Activated naive CD4-positive, alpha-beta T cell treated with anti-CD3 and anti-CD28 coated beads, Interleukin-2, amount 10 ng/mL, durations not matched to agents 7 days and 5 days (primary cell): Measurements from ENCODE around the gene SPDYE6.
A peak's percentile ranks its signal among the peaks of the same experiment; 100 is the strongest.
"Not testable (repeated sequence)": the region's sequence is repeated elsewhere in the genome, so short reads cannot be mapped to it uniquely, and the experiment has no call there.

Experiments used
- CTCF ChIA-PET: fragments of 350-600 bp; sonication (Branson Sonifier 250); formaldehyde crosslinking; loops from one replicate; lab custom pipeline; 2021; ENCODE audit warnings: antibody characterized with exemption; lab: Charles Lee
- DNase-seq: peaks from one replicate; pipeline ENCODE4 v3.0.0-alpha.2; 2020
- H3K27ac Mint-ChIP-seq: one replicate; pipeline ENCODE4 v1.8.0; 2021; ENCODE audit warnings: mild to moderate bottlenecking, moderate library complexity, mixed read lengths
- H3K27me3 Mint-ChIP-seq: one replicate; pipeline ENCODE4 v1.8.0; 2021; ENCODE audit warnings: mild to moderate bottlenecking, mixed read lengths
- H3K36me3 Mint-ChIP-seq: one replicate; pipeline ENCODE4 v1.8.0; 2021; ENCODE audit warnings: mixed read lengths
- H3K4me1 Mint-ChIP-seq: one replicate; pipeline ENCODE4 v1.8.0; 2021; ENCODE audit warnings: mixed read lengths
- H3K4me3 Mint-ChIP-seq: one replicate; pipeline ENCODE4 v1.8.0; 2021; ENCODE audit warnings: mild to moderate bottlenecking, moderate library complexity, mixed read lengths
- H3K9me3 Mint-ChIP-seq: one replicate; pipeline ENCODE4 v1.8.0; 2021; ENCODE audit warnings: mixed read lengths

SPDYE6 gene

DNA sequence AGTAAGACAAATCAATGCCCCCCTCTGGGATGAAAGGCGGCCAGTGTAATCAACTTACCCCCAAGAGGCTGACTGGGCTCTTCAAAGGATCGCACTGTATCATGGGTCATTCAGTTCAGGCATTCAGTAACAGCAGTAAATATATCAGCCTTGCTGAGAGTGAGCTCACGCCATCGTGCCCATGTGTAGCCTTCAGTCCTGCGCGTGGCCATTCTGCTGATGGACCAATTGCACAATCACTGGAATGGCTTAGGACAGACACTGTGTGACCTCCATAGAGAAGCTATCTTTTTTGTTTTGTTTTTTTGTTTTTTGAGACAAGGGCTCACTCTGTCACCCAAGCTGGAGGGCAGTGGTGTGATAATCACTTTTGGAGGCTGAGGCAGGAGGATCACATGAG is 30.8 kb upstream of the SPDYE6 start:
- no peak overlapping the region for H3K4me3 Mint-ChIP-seq
- no peaks in the 10 kb centered on the region for H3K9me3 Mint-ChIP-seq
- H3K27me3 Mint-ChIP-seq = no peaks in the 10 kb centered on the region
- H3K27ac Mint-ChIP-seq = no peak overlapping the region
- H3K36me3 Mint-ChIP-seq = peaks cover 10% of the 10 kb centered on the region
- CTCF ChIA-PET = interaction anchor here (7.9 kb wide), 1 partner anchor 106 kb away, joined by 78 read pairs; no protein-coding TSS in a partner anchor
- DNase-seq = no peak
- H3K4me1 Mint-ChIP-seq = no peaks in the 10 kb centered on the region

DNA sequence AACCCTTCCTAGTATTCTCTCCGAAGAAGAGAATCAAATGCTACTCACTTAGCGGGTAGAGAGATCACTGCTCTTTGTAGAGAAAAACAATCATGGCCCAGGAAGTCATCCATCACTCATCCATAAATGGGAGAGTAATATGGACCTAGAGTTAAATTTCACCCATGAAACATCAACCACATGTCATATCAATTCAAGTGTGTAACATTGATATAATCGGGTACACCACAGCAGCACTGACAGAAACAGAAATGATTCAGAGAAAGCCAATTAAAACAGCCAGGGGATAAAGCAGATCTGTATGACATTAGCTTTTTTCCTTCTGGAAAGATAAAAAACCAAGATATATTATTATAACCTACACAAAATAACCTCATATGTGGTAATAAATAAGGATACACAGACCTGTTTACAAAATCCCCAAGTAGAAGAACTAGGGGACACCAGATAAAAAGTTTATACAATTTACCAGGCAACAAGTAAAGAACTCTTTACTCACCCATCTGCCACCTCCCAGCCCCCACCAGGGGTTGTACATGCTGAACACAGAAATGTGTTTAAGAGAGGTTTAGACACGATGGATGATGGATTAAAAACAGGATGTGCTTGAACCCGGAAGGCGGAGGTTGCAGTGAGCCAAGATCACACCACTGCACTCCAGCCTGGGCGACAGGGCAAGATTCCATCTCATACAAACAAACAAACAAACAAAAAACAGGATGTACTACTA is 25.6 kb upstream of the SPDYE6 start:
- H3K36me3 Mint-ChIP-seq = peaks cover 30% of the 10 kb centered on the region
- CTCF ChIA-PET = interaction anchor here (1.5 kb wide), 1 partner anchor 10 kb away, joined by 3 read pairs; no protein-coding TSS in a partner anchor
- H3K27me3 Mint-ChIP-seq, H3K4me1 Mint-ChIP-seq, H3K4me3 Mint-ChIP-seq, H3K9me3 Mint-ChIP-seq, H3K27ac Mint-ChIP-seq, DNase-seq: not testable (repeated sequence)

DNA sequence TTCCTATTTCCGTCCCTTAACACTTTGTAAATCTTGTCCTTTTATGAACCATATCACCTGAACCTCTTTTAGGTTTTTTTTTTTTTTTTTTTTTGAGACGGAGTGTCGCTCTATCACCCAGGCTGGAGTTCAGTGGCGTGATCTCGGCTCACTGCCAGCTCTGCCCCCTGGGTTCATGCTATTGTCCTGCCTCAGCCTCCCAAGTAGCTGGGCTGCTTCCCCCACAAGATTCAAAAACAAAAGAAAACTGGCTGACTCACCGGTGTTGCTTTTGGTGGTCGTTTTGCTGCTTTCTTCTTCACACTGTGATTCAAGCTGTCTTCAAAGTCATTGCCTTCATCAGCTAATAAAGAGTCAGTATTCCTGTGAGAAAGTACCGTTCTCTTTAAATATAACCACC is 24.6 kb upstream of the SPDYE6 start:
- H3K27me3 Mint-ChIP-seq, DNase-seq, H3K4me3 Mint-ChIP-seq, H3K9me3 Mint-ChIP-seq, H3K27ac Mint-ChIP-seq, H3K4me1 Mint-ChIP-seq: not testable (repeated sequence)
- peaks cover 32% of the 10 kb centered on the region for H3K36me3 Mint-ChIP-seq
- CTCF ChIA-PET = interaction anchor here (1.5 kb wide), 1 partner anchor 11 kb away, joined by 3 read pairs; no protein-coding TSS in a partner anchor

DNA sequence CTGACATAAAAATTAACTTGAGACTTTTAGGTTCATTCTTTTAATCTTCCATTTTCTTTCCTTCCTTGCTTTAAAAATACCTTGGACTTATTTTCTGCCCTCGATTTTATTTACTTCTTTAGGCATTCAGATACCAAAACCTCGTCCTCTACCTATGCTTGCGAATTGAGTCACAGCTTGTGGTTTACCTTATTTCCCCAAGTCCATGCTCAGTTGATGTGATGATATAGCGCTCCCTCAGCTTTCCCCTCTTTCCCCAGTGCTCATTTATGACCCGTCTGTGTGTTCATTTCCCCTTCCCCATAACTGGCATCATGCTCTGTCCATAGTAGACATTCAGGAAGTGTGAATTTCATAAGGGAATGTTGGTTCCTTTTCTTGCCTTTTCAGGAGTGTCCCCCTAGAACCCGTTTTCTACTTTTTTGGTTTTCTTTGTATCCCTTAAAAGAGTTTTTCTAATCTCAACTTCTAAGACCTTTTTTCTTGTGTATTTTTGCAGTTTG is 20.8 kb upstream of the SPDYE6 start:
- Mint-ChIP-seq H3K4me1 (peaks cover 2% of the 10 kb centered on the region), H3K9me3 (no peaks in the 10 kb centered on the region), H3K36me3 (peaks cover 33% of the 10 kb centered on the region), H3K27me3 (no peaks in the 10 kb centered on the region), H3K27ac (no peak overlapping the region), H3K4me3 (no peak overlapping the region)
- DNase-seq = no peak
- CTCF ChIA-PET = no interaction called here

DNA sequence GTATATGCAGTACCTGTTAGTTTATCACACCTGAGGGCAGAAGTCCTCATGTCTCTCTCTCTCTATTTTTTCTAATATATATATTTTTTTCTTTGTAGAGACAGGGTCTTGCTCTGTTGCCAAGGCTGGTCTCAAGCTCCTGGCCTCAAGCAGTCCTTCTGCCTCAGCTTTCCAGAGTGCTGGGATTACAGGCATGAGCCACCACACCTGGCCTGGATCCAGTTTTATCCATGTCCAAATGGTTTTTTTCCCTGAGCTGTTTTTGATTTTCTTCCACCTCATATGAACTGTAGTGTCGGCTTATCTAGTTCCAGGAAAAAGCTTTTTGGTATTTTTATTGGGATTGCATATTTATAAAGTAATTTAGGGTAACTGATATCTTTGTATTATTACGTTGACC is 16.6 kb upstream of the SPDYE6 start:
- H3K9me3 Mint-ChIP-seq, H3K4me1 Mint-ChIP-seq, H3K27me3 Mint-ChIP-seq, H3K4me3 Mint-ChIP-seq, DNase-seq, H3K27ac Mint-ChIP-seq, CTCF ChIA-PET: not testable (repeated sequence)
- peaks cover 37% of the 10 kb centered on the region for H3K36me3 Mint-ChIP-seq

DNA sequence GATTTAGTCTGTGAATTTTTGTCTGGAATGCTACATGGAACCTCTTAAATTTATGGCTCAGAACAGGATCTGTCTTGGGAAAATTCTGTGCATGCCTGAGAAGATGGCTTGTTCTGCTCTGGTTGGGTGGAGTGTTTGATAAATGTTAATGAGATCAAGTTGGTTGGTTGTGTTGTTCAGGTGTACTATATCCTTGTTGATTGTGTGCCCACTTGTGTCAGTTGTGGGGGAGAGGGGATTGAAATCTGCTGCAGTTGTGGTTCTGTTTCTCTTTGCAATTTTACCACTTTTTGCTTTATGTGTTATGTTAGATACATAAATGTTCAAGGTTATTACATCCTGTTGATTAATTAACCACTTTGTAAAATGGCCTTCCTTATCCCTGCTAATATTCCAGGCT is 13.8 kb upstream of the SPDYE6 start:
- DNase-seq, H3K27ac Mint-ChIP-seq, H3K4me3 Mint-ChIP-seq, H3K9me3 Mint-ChIP-seq, CTCF ChIA-PET, H3K27me3 Mint-ChIP-seq: not testable (repeated sequence)
- H3K4me1 Mint-ChIP-seq = peaks cover 11% of the 10 kb centered on the region
- H3K36me3 Mint-ChIP-seq = peaks cover 35% of the 10 kb centered on the region

DNA sequence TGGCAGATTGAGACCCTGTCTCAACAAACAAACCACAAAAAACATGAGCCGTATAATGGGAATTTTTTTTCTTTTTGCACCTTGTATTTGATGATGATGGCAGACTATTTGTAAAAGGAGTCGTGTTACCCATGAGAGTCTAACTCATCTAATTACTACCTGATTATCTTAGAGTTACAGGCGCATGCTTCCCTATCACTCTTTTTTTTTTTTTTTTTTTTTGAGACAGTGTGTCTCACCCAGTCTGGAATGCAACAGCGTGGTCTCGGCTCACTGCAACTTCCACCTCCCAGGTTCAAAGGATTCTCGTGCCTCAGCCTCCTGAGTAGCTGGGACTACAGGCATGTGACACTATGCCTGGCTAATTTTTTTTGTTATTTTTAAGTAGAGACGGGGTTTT is 9.1 kb upstream of the SPDYE6 start:
- H3K36me3 Mint-ChIP-seq = peaks cover 25% of the 10 kb centered on the region
- H3K9me3 Mint-ChIP-seq, CTCF ChIA-PET, H3K27ac Mint-ChIP-seq, DNase-seq, H3K27me3 Mint-ChIP-seq: not testable (repeated sequence)
- H3K4me1 Mint-ChIP-seq = peaks cover 22% of the 10 kb centered on the region
- peak overlapping the region; percentile 44 for H3K4me3 Mint-ChIP-seq

DNA sequence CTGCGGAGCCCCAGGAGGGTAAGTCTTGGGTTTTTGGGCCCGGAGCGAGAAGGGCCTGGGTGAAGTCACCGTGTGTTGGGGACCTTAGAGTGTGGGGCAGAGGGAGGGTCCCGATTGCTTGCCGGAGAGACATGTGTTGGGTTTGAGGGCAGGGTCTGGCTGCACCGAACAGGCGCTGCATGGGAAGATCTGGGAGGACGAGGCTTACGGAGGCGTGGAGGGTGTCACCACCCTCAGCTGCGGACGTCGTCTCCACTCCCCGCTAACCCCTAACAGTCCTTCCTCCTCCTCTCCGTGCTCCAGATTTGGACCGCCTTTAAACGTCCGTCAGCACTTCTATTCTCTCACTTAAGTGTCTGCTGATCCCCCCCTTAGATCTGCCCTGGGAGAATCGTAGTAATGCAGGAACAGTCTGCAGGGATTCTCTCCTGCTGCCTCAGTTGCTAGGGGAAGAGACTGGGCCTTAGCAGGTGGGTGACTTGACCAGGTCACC is 8.2 kb upstream of the SPDYE6 start:
- H3K9me3 Mint-ChIP-seq, CTCF ChIA-PET, H3K27me3 Mint-ChIP-seq: not testable (repeated sequence)
- Mint-ChIP-seq H3K36me3 (peaks cover 19% of the 10 kb centered on the region), H3K4me1 (peaks cover 18% of the 10 kb centered on the region), H3K4me3 (peak overlapping the region; percentile 93), H3K27ac (peak overlapping the region; percentile 84)
- DNase-seq = peak; percentile 22

DNA sequence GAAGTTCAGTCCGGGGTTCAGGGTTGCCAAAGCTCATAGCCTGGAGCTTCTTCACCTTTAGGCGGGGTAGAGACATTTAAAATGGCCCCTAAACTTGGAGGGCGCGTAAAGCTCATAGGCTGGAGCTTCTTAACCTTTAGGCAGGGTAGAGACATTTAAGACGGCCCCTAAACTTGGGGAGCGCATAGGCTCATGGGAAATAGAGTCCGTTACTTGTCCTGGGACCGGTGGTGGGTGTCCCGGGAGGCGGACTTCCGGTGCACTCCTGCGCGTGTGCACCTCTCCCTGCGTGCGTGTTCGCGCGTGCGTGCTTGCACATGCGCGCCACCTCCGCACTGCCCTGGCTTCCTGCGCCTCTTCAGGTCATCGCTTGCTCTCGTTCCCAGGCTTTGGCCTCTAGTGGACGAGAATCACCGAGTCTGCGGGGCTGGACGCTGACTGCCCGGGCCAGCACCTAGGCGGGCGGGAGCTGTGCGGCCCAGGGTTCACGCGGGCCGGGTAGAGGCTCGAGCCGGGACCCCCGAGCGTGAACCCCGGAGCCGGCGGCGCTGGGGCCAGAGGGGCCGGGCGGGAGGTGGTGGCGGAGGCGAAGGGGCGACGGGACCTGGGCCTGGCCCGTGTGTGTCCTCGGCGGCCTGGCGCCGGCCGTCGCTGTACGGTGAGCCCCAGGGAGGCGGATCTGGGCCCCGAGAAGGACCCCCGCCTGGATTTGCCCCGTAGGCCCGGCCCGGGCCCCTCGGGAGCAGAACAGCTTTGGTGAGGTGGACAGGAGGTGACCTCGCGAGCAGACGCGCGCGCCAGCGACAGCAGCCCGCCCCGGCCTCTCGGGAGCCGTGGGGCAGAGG is 7.5 kb upstream of the SPDYE6 start:
- Mint-ChIP-seq H3K27ac (peak overlapping the region; percentile 88), H3K36me3 (peaks cover 19% of the 10 kb centered on the region), H3K4me3 (peak overlapping the region; percentile 93), H3K4me1 (peaks cover 18% of the 10 kb centered on the region)
- H3K27me3 Mint-ChIP-seq, H3K9me3 Mint-ChIP-seq, CTCF ChIA-PET: not testable (repeated sequence)
- peak; percentile 96 for DNase-seq

DNA sequence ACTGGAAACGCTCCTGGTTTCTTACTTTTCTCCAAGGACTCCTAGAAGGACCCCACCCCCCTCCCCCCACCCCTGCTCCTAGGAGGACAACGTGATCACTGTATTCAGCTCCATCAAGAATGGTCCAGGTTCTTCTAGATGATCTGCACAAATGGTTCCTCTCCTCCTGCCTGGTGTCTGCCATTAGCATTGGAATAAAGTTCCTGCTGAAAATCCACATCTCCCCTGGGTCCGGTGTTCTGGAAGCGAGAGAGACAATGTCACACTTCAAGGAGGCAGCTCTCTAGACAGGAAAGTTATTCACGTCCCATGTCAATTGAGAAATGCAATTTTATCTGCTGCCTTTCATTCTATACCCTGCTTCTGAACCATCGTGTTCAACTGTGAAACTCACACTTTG is 9.3 kb downstream of the SPDYE6 start:
- DNase-seq, H3K9me3 Mint-ChIP-seq, H3K4me3 Mint-ChIP-seq, H3K4me1 Mint-ChIP-seq, H3K36me3 Mint-ChIP-seq, H3K27ac Mint-ChIP-seq, H3K27me3 Mint-ChIP-seq, CTCF ChIA-PET: not testable (repeated sequence)

DNA sequence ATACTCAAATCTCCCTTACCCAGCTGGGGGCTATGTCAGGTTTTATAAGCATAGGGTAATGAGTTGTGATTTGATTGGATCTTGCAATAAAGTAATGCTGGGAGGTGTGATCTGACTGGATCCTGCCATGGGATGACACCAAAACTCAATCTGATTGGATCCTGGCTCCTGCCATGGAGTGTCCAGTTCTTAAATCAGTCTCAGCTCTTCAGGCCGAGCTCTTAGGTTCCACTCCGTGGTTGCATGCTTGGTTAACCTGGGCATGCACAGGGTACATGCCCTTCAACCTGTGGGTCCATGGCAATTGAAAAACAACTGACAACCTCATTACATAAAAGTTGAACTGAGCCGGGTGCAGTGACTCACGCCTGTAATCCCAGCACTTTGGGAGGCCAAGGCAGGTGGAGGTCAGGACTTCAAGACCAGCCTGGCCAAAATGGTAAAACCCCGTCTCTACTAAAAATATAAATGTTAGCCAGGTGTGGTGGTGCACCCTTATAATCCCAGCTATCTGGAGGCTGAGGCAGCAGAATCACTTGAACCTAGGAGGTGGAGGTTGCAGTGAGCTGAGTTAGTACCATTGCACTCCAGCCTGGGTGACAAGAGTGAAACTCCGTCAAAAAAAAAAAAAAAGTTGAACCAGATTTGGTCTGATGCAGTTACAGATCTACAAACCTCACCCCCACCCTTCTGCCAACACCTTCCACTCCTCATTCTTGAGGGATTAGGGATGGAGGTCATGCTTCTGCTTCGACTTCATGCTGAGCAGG is 15.5 kb downstream of the SPDYE6 start:
- CTCF ChIA-PET, H3K27ac Mint-ChIP-seq, H3K36me3 Mint-ChIP-seq, H3K4me3 Mint-ChIP-seq, H3K9me3 Mint-ChIP-seq, H3K4me1 Mint-ChIP-seq, DNase-seq, H3K27me3 Mint-ChIP-seq: not testable (repeated sequence)

DNA sequence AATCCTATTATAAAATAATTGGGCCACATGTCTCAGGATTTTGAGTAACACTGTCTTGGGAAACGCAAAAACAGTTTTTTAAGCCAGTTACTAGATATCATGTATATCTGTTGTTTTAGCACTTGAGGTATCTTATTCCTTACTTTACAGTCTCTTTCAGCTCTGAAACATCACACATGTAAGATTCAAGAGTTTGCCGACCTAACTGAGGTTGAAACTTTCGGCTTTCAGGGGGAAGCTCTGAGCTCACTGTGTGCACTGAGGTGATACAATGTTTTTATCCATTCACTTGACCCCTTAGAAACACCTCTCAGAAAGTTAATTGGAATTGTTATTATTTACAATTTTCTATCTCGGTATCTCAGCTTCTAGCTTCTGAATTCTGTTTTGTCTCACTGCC is 18.8 kb downstream of the SPDYE6 start:
- H3K4me3 Mint-ChIP-seq, H3K9me3 Mint-ChIP-seq, H3K36me3 Mint-ChIP-seq, CTCF ChIA-PET, DNase-seq, H3K27me3 Mint-ChIP-seq, H3K27ac Mint-ChIP-seq, H3K4me1 Mint-ChIP-seq: not testable (repeated sequence)

DNA sequence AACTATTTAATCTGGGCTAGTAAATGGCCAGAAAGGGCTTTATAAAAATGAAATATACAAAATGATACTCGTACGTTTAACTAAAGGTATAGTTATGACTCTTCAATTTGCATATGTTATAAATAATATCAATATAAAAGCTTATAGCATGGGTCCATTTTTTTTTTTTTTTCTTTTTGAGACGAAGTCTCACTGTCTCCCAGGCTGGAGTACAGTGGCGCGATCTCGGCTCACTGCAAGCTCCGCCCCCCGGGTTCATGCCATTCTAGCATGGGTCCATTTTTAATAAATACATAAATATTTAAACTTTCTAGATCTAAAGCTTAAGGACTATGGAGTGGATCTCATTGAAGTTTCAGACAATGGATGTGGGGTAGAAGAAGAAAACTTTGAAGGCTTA is 19.2 kb downstream of the SPDYE6 start:
- H3K36me3 Mint-ChIP-seq, DNase-seq, H3K9me3 Mint-ChIP-seq, CTCF ChIA-PET, H3K4me1 Mint-ChIP-seq, H3K27me3 Mint-ChIP-seq, H3K27ac Mint-ChIP-seq, H3K4me3 Mint-ChIP-seq: not testable (repeated sequence)

DNA sequence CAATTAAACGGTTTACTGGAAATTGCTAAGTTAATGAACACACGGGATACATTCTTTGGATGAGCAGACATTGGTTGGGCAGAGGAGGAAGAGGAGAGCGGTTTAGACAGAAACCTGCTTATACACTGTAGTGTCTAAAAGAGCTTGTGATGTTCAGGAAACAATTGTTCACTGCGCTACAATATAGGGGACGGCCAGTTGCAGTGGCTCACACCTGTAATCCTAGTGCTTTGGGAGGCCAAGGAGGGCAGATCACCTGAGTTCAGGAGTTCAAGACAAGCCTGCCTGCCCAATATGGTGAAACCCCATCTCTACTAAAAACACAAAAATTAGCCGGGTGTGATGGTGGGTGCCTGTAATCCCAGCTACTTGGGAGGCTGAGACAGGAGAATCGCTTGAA is 20.7 kb downstream of the SPDYE6 start:
- H3K27me3 Mint-ChIP-seq, H3K4me1 Mint-ChIP-seq, H3K36me3 Mint-ChIP-seq, H3K4me3 Mint-ChIP-seq, H3K9me3 Mint-ChIP-seq, CTCF ChIA-PET, DNase-seq, H3K27ac Mint-ChIP-seq: not testable (repeated sequence)
